Measurements from ENCODE around the gene TSTD1.
A peak's percentile ranks its signal among the peaks of the same experiment; 100 is the strongest.

Gene TSTD1

GRCh38 chr1:161039154-161039545, 386 bp upstream of the TSTD1 start:
- Histone ChIP-seq H2AFZ (ENCODE audit: low read depth) (peak overlapping the region; percentile 73; the same call in 1 of the 2 replicates), H3K36me3 (ENCODE audit: insufficient read depth) (peaks cover 6% of the 10 kb centered on the region; the same call in 1 of the 2 replicates), H3K9ac (peak overlapping the region; percentile 46; the same call in 1 of the 2 replicates), H3K4me1 (ENCODE audit: low read depth, poor library complexity, severe bottlenecking) (peaks cover 36% of the 10 kb centered on the region), H3K27me3 (ENCODE audit: insufficient read depth, low read depth) (no peaks in the 10 kb centered on the region), H3K4me2 (peak overlapping the region; percentile 86), H4K20me1 (ENCODE audit: insufficient read depth) (no peaks in the 10 kb centered on the region), H3K4me3 (IDR thresholded peaks at IDR 0.05; ENCODE audit: insufficient read depth, low read depth, low read length) (no peak overlapping the region), H3K27ac (peak overlapping the region; percentile 10; the same call in 1 of the 2 replicates), H3K79me2 (ENCODE audit: insufficient read depth, low read depth) (peaks cover 10% of the 10 kb centered on the region)
- TF ChIP-seq, protein P1, sequence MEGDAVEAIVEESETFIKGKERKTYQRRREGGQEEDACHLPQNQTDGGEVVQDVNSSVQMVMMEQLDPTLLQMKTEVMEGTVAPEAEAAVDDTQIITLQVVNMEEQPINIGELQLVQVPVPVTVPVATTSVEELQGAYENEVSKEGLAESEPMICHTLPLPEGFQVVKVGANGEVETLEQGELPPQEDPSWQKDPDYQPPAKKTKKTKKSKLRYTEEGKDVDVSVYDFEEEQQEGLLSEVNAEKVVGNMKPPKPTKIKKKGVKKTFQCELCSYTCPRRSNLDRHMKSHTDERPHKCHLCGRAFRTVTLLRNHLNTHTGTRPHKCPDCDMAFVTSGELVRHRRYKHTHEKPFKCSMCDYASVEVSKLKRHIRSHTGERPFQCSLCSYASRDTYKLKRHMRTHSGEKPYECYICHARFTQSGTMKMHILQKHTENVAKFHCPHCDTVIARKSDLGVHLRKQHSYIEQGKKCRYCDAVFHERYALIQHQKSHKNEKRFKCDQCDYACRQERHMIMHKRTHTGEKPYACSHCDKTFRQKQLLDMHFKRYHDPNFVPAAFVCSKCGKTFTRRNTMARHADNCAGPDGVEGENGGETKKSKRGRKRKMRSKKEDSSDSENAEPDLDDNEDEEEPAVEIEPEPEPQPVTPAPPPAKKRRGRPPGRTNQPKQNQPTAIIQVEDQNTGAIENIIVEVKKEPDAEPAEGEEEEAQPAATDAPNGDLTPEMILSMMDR (conservative IDR thresholded peaks at IDR 0.05; ENCODE audit: low read depth, low read length): peak; percentile 33; the same call in 1 of the 2 replicates

DNA sequence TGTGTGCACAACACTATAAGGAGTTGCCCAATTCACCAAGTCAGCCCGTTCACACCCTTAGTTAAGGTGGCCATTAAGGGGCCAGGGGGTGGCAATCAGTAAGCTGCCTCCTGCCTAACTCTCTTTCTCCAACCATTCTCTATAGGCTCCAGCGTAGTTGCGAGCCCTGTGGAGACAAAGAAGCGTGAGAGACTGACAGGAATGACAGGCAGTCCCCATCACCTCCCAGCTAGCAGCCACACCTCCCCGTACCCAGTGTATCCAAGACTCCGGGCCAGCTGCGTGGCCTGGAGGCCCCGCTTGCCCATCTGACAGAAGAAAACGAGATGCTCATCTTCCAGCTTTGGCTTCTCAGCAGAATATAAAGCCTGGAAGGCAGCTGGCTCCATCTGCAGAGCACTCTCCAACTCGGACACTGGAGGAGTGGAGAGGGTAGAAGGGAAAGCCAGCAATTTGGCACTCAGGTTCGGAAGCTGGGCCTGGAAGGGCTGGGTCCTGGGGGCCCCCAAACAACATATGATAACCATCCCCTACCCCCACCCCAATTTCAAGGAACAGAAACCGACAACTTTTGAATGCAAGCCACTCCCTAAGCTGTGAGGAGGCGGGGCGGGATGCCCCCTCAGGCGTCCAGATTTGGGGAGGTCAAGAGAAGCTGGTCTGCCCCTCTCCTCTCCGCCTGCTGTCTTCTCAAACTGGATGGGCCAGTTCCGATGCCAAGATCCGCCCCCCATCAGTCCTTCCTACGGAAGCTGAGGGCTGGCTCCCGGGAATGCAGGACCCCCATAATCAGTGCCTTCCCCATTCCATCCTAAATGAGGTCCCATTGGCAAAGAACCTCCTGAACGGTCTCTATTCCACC, 872 bp downstream of the TSTD1 start:
- H3K9ac ChIP-seq: peak overlapping the region; percentile 46; the same call in 1 of the 2 replicates
- H4K20me1 ChIP-seq (ENCODE audit: insufficient read depth): no peaks in the 10 kb centered on the region
- peaks cover 36% of the 10 kb centered on the region for H3K4me1 ChIP-seq (ENCODE audit: low read depth, poor library complexity, severe bottlenecking)
- TF ChIP-seq, protein P1 (conservative IDR thresholded peaks at IDR 0.05; ENCODE audit: low read depth, low read length): no peak
- peak overlapping the region; percentile 10; the same call in 1 of the 2 replicates for H3K27ac ChIP-seq
- H3K4me3 ChIP-seq (IDR thresholded peaks at IDR 0.05; ENCODE audit: insufficient read depth, low read depth, low read length): peak overlapping the region; percentile 99
- H3K27me3 ChIP-seq (ENCODE audit: insufficient read depth, low read depth): no peaks in the 10 kb centered on the region
- H3K79me2 ChIP-seq (ENCODE audit: insufficient read depth, low read depth): no peaks in the 10 kb centered on the region
- peaks cover 6% of the 10 kb centered on the region; the same call in 1 of the 2 replicates for H3K36me3 ChIP-seq (ENCODE audit: insufficient read depth)
- peak overlapping the region; percentile 86 for H3K4me2 ChIP-seq
- peak overlapping the region; percentile 73 for H2AFZ ChIP-seq (ENCODE audit: low read depth)

DNA sequence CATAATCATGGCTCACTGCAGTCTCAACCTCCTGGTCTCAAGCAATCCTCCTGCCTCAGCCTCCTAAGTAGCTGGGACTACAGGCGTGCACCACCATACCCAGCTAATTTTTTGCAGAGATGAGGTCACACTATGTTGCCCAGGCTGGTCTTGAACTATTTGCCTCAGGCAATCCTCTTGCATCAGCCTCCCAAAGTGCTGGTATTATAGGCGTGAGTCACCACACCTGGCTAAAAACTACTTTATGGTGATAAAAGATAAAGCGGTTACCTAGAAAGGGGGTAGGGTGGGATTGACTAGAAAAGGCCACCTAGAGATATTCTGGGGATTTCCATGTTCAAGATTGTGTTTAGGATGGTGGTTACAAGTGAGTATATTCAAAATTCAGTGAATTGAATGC, 5.0 kb downstream of the TSTD1 start:
- Histone ChIP-seq H3K79me2 (ENCODE audit: insufficient read depth, low read depth) (no peaks in the 10 kb centered on the region), H3K4me3 (IDR thresholded peaks at IDR 0.05; ENCODE audit: insufficient read depth, low read depth, low read length) (no peak overlapping the region), H3K4me2 (no peak overlapping the region), H3K27me3 (ENCODE audit: insufficient read depth, low read depth) (no peaks in the 10 kb centered on the region), H3K27ac (no peak overlapping the region), H3K4me1 (ENCODE audit: low read depth, poor library complexity, severe bottlenecking) (peaks cover 23% of the 10 kb centered on the region), H3K9ac (no peak overlapping the region), H2AFZ (ENCODE audit: low read depth) (no peak overlapping the region), H3K36me3 (ENCODE audit: insufficient read depth) (no peaks in the 10 kb centered on the region), H4K20me1 (ENCODE audit: insufficient read depth) (no peaks in the 10 kb centered on the region)
- TF ChIP-seq, protein P1 (conservative IDR thresholded peaks at IDR 0.05; ENCODE audit: low read depth, low read length): no peak

DNA sequence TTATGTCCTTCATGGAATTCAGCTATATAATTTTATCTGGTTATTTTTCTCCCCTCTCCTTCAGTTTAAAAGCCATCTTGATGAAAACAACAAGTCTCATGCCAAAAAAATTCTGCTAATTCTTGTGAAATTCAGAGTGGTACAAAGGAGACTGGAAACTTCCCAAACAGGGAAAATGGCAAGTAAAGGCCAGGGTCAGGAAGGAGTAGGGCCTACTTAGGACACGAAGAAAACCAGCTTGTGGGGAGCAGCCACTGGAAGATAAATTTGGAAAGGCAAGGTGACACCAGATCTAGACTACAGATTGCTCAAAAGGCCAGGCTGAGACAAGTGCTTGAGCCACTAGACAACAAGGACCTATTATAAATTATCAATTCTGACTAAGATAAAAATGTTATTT, 6.4 kb downstream of the TSTD1 start:
- H3K9ac ChIP-seq: no peak overlapping the region
- TF ChIP-seq, protein P1 (conservative IDR thresholded peaks at IDR 0.05; ENCODE audit: low read depth, low read length): no peak
- H3K4me1 ChIP-seq (ENCODE audit: low read depth, poor library complexity, severe bottlenecking): peaks cover 16% of the 10 kb centered on the region
- no peak overlapping the region for H2AFZ ChIP-seq (ENCODE audit: low read depth)
- no peaks in the 10 kb centered on the region for H3K36me3 ChIP-seq (ENCODE audit: insufficient read depth)
- no peak overlapping the region; the same call in 1 of the 2 replicates for H3K4me2 ChIP-seq
- no peaks in the 10 kb centered on the region for H3K79me2 ChIP-seq (ENCODE audit: insufficient read depth, low read depth)
- no peak overlapping the region for H3K27ac ChIP-seq
- no peaks in the 10 kb centered on the region for H4K20me1 ChIP-seq (ENCODE audit: insufficient read depth)
- no peaks in the 10 kb centered on the region for H3K27me3 ChIP-seq (ENCODE audit: insufficient read depth, low read depth)
- H3K4me3 ChIP-seq (IDR thresholded peaks at IDR 0.05; ENCODE audit: insufficient read depth, low read depth, low read length): no peak overlapping the region
